Testis (tissue), 2 donors: Measurements from ENCODE around the gene RSRP1.

Experiments
- CTCF ChIP-seq, 3 experiments: fragments of 450-650 bp in 2 of 3; fragments of 200-600 bp in 1 of 3; sonication (generic) in 1 of 3; IDR thresholded peaks; one replicate each; pipeline ENCODE4 v1.5.1; 2016 to 2019; ENCODE audit warnings: antibody characterized with exemption in 3 of 3, mild to moderate bottlenecking in 2 of 3, moderate library complexity in 1 of 3
- POLR2A ChIP-seq: fragments of 450-650 bp; IDR thresholded peaks from one replicate; pipeline ENCODE4 v1.6.1; 2017; ENCODE audit warnings: antibody characterized with exemption, mild to moderate bottlenecking, moderate library complexity

- TF ChIP-seq CTCF (IDR thresholded peaks at IDR 0.05) (no peak), POLR2A (no peak)
Measured at GRCh38 chr1:25212725-25213124, 34.5 kb downstream of the RSRP1 start.
